SK-N-SH treated with all-trans-retinoic acid at 6 μM for 48 hours (cell line): ENCODE measurements around the gene DMD.

Experiments
- ATAC-seq: fragments of 200-7000 bp; cut with Tn5 transposase; 3 replicates; pipeline ENCODE4 v1.9.1; 2020; ENCODE audit warnings: mild to moderate bottlenecking, moderate library complexity
- BACH2 ChIP-seq: fragments of 250-450 bp; sonication (Bioruptor Pico); IDR thresholded peaks from 2 replicates; pipeline ENCODE4 v1.9.0; 2021; ENCODE audit warnings: mild to moderate bottlenecking, borderline replicate concordance
- CSDC2 ChIP-seq: fragments of 250-450 bp; sonication (Bioruptor Pico); IDR thresholded peaks from 2 replicates; pipeline ENCODE4 v1.5.0; 2020; ENCODE audit warnings: mild to moderate bottlenecking, moderate library complexity
- CSRNP3 ChIP-seq: fragments of 250-450 bp; sonication (Bioruptor Pico); IDR thresholded peaks from 2 replicates; pipeline ENCODE4 v1.5.1; 2021; ENCODE audit warnings: mild to moderate bottlenecking, moderate library complexity
- ESRRG ChIP-seq: fragments of 250-450 bp; sonication (Bioruptor Pico); IDR thresholded peaks from 2 replicates; pipeline ENCODE4 v1.6.1; 2021; ENCODE audit warnings: mild to moderate bottlenecking
- GLIS3 ChIP-seq: fragments of 250-450 bp; sonication (Bioruptor Pico); IDR thresholded peaks from 2 replicates; pipeline ENCODE4 v1.5.0; 2020; ENCODE audit warnings: mild to moderate bottlenecking, moderate library complexity
- ISL1 ChIP-seq: fragments of 250-450 bp; sonication (Bioruptor Pico); IDR thresholded peaks from 2 replicates; pipeline ENCODE4 v2.1.2; 2022; ENCODE audit warnings: mild to moderate bottlenecking, moderate library complexity
- OSR1 ChIP-seq: fragments of 250-450 bp; sonication (Bioruptor Pico); IDR thresholded peaks from 2 replicates; pipeline ENCODE4 v1.8.0; 2022; ENCODE audit warnings: moderate library complexity, mild to moderate bottlenecking, inconsistent platforms
- POU6F1 ChIP-seq: fragments of 250-450 bp; sonication (Bioruptor Pico); IDR thresholded peaks from 2 replicates; pipeline ENCODE4 v1.8.0; 2021; ENCODE audit warnings: low read depth, mild to moderate bottlenecking, moderate library complexity, borderline replicate concordance
- PPARA ChIP-seq: fragments of 250-450 bp; sonication (Bioruptor Pico); IDR thresholded peaks from 2 replicates; pipeline ENCODE4 v1.5.0; 2020; ENCODE audit warnings: mild to moderate bottlenecking, borderline replicate concordance
- RARB ChIP-seq: fragments of 250-450 bp; sonication (Bioruptor Pico); IDR thresholded peaks from 2 replicates; pipeline ENCODE4 v1.8.0; 2021; ENCODE audit warnings: mild to moderate bottlenecking, moderate library complexity
- TCF4 ChIP-seq: fragments of 250-450 bp; sonication (Bioruptor Pico); IDR thresholded peaks from 2 replicates; pipeline ENCODE4 v1.8.0; 2021; ENCODE audit warnings: mild to moderate bottlenecking, moderate library complexity, borderline replicate concordance
- TOX ChIP-seq: fragments of 250-450 bp; sonication (Bioruptor Pico); IDR thresholded peaks from 2 replicates; pipeline ENCODE4 v1.8.0; 2021; ENCODE audit warnings: mild to moderate bottlenecking, moderate library complexity, borderline replicate concordance
- ZC3H10 ChIP-seq: fragments of 250-450 bp; sonication (Bioruptor Pico); IDR thresholded peaks from 2 replicates; pipeline ENCODE4 v1.5.1; 2021; ENCODE audit warnings: mild to moderate bottlenecking, moderate library complexity
- ZFP3 ChIP-seq: fragments of 250-450 bp; sonication (Bioruptor Pico); IDR thresholded peaks from 2 replicates; pipeline ENCODE4 v1.5.0; 2020; ENCODE audit warnings: mild to moderate bottlenecking, moderate library complexity
- ZFP30 ChIP-seq: fragments of 450-650 bp; formaldehyde crosslinking; IDR thresholded peaks from 2 replicates; pipeline ENCODE4 v1.5.0; 2022; ENCODE audit warnings: mild to moderate bottlenecking, moderate library complexity
- ZNF565 ChIP-seq: fragments of 450-650 bp; formaldehyde crosslinking; conservative IDR thresholded peaks from 2 replicates; pipeline ENCODE4 v1.5.0; 2020; ENCODE audit warnings: low read depth, mild to moderate bottlenecking, moderate library complexity
- ZNF8 ChIP-seq: fragments of 450-650 bp; formaldehyde crosslinking; IDR thresholded peaks from 2 replicates; pipeline ENCODE4 v1.5.0; 2020; ENCODE audit warnings: mild to moderate bottlenecking, moderate library complexity
- TF ChIP-seq, protein P1 (sequence below): fragments of 250-450 bp; sonication (Bioruptor Pico); IDR thresholded peaks from 2 replicates; pipeline ENCODE4 v1.5.0; 2020; ENCODE audit warnings: mild to moderate bottlenecking, moderate library complexity
- TF ChIP-seq, protein P2 (sequence below): fragments of 250-450 bp; sonication (Bioruptor Pico); IDR thresholded peaks from 2 replicates; pipeline ENCODE4 v1.8.0; 2020; ENCODE audit warnings: mild to moderate bottlenecking, moderate library complexity, borderline replicate concordance

DMD gene

GRCh38 chrX:32155044-32155638 is 1056.2 kb downstream of the DMD start:
- TF ChIP-seq GLIS3 (CRISPR knock-in tag) (no peak), ZC3H10 (CRISPR knock-in tag) (no peak), ZNF8 (CRISPR knock-in tag) (no peak), RARB (CRISPR knock-in tag) (no peak), OSR1 (CRISPR knock-in tag) (no peak), POU6F1 (CRISPR knock-in tag) (no peak), PPARA (no peak), CSRNP3 (CRISPR knock-in tag) (no peak), BACH2 (CRISPR knock-in tag) (no peak), ESRRG (CRISPR knock-in tag) (no peak), TOX (CRISPR knock-in tag) (no peak), ZFP30 (no peak), ZNF565 (no peak), CSDC2 (CRISPR knock-in tag) (no peak), TCF4 (CRISPR knock-in tag) (no peak)
- TF ChIP-seq, protein P1, sequence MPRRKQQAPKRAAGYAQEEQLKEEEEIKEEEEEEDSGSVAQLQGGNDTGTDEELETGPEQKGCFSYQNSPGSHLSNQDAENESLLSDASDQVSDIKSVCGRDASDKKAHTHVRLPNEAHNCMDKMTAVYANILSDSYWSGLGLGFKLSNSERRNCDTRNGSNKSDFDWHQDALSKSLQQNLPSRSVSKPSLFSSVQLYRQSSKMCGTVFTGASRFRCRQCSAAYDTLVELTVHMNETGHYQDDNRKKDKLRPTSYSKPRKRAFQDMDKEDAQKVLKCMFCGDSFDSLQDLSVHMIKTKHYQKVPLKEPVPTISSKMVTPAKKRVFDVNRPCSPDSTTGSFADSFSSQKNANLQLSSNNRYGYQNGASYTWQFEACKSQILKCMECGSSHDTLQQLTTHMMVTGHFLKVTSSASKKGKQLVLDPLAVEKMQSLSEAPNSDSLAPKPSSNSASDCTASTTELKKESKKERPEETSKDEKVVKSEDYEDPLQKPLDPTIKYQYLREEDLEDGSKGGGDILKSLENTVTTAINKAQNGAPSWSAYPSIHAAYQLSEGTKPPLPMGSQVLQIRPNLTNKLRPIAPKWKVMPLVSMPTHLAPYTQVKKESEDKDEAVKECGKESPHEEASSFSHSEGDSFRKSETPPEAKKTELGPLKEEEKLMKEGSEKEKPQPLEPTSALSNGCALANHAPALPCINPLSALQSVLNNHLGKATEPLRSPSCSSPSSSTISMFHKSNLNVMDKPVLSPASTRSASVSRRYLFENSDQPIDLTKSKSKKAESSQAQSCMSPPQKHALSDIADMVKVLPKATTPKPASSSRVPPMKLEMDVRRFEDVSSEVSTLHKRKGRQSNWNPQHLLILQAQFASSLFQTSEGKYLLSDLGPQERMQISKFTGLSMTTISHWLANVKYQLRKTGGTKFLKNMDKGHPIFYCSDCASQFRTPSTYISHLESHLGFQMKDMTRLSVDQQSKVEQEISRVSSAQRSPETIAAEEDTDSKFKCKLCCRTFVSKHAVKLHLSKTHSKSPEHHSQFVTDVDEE (CRISPR knock-in tag) = no peak
- no peak for ATAC-seq

GRCh38 chrX:32153585-32153984 is 1057.8 kb downstream of the DMD start:
- ATAC-seq = no peak
- TF ChIP-seq ZFP3 (CRISPR knock-in tag) (no peak), ZFP30 (no peak), RARB (CRISPR knock-in tag) (no peak), CSDC2 (CRISPR knock-in tag) (no peak), ZNF8 (CRISPR knock-in tag) (no peak), ISL1 (CRISPR knock-in tag) (no peak), GLIS3 (CRISPR knock-in tag) (no peak), BACH2 (CRISPR knock-in tag) (no peak)
- TF ChIP-seq, protein P2, sequence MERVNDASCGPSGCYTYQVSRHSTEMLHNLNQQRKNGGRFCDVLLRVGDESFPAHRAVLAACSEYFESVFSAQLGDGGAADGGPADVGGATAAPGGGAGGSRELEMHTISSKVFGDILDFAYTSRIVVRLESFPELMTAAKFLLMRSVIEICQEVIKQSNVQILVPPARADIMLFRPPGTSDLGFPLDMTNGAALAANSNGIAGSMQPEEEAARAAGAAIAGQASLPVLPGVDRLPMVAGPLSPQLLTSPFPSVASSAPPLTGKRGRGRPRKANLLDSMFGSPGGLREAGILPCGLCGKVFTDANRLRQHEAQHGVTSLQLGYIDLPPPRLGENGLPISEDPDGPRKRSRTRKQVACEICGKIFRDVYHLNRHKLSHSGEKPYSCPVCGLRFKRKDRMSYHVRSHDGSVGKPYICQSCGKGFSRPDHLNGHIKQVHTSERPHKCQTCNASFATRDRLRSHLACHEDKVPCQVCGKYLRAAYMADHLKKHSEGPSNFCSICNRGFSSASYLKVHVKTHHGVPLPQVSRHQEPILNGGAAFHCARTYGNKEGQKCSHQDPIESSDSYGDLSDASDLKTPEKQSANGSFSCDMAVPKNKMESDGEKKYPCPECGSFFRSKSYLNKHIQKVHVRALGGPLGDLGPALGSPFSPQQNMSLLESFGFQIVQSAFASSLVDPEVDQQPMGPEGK (CRISPR knock-in tag) = no peak
- TF ChIP-seq, protein P1 (CRISPR knock-in tag) = no peak

- TF ChIP-seq GLIS3 (CRISPR knock-in tag) (no peak), ESRRG (CRISPR knock-in tag) (no peak), PPARA (no peak), CSRNP3 (CRISPR knock-in tag) (no peak), ZNF8 (CRISPR knock-in tag) (no peak), POU6F1 (CRISPR knock-in tag) (no peak)
Measured at GRCh38 chrX:32150141-32150540, 1061.2 kb downstream of the DMD start.

More at GRCh38 chrX:32150141-32150540, 1061.2 kb downstream of the DMD start:
- no peak for ATAC-seq
